Smooth muscle cell (in vitro differentiated cells): ENCODE data around the gene RNPEP. TPM values are rescaled to one million over a fixed set of nuclear protein-coding genes. Genes with fewer than 3 reads are reported as not detected.

Experiments
- DNase-seq: peaks from one replicate; lab custom pipeline; 2025; ENCODE audit not compliant: unreplicated experiment; lab: John Stamatoyannopoulos, UW
- H2AFZ ChIP-seq: fragments of 200-600 bp; sonication (generic); 2 replicates; pipeline ENCODE4 v1.6.0; 2016; ENCODE audit warnings: antibody characterized with exemption, low read depth, mild to moderate bottlenecking
- H3F3A ChIP-seq: fragments of 200-600 bp; sonication (generic); 2 replicates; pipeline ENCODE4 v1.6.0; 2017; ENCODE audit warnings: antibody characterized with exemption, low read depth
- H3K27ac ChIP-seq: fragments of 200-600 bp; sonication (generic); 2 replicates; pipeline ENCODE4 v1.5.1; 2016; ENCODE audit warnings: low read depth, mild to moderate bottlenecking
- H3K27me3 ChIP-seq: fragments of 200-600 bp; sonication (generic); 2 replicates; pipeline ENCODE4 v1.6.1; 2016; ENCODE audit warnings: low read depth, mild to moderate bottlenecking
- H3K36me3 ChIP-seq: fragments of 200-600 bp; sonication (generic); 2 replicates; pipeline ENCODE4 v1.5.1; 2016; ENCODE audit warnings: low read depth
- H3K4me1 ChIP-seq: fragments of 200-600 bp; sonication (generic); 2 replicates; pipeline ENCODE4 v1.5.1; 2016; ENCODE audit warnings: low read depth
- H3K4me2 ChIP-seq: fragments of 200-600 bp; sonication (generic); 2 replicates; pipeline ENCODE4 v1.6.0; 2016; ENCODE audit warnings: mild to moderate bottlenecking
- H3K4me3 ChIP-seq: fragments of 200-600 bp; sonication (generic); 2 replicates; pipeline ENCODE4 v1.5.1; 2016; ENCODE audit warnings: mild to moderate bottlenecking
- H3K79me2 ChIP-seq: fragments of 200-600 bp; sonication (generic); 2 replicates; pipeline ENCODE4 v1.6.0; 2016; ENCODE audit warnings: low read depth, mild to moderate bottlenecking
- H3K9ac ChIP-seq: fragments of 200-600 bp; sonication (generic); 2 replicates; pipeline ENCODE4 v1.6.0; 2016; ENCODE audit warnings: low read depth
- H3K9me3 ChIP-seq: fragments of 200-600 bp; sonication (generic); replicated peaks from 2 replicates; pipeline ENCODE4 v1.5.1; 2016; ENCODE audit warnings: low read depth
- H4K20me1 ChIP-seq: fragments of 200-600 bp; sonication (generic); 2 replicates; pipeline ENCODE4 v1.6.0; 2016; ENCODE audit warnings: low read depth
- CTCF ChIP-seq: fragments of 200-600 bp; sonication (generic); IDR thresholded peaks from 2 replicates; pipeline ENCODE4 v1.5.1; 2017; ENCODE audit warnings: borderline replicate concordance, mild to moderate bottlenecking, antibody characterized with exemption; ENCODE audit not compliant: insufficient read depth, poor library complexity, severe bottlenecking
- WGBS: methylation state at CpG from one replicate; pipeline ENCODE4 v1.1.7; 2016; ENCODE audit warnings: low lambda C conversion rate; 5-methylcytosine and 5-hydroxymethylcytosine counted together
- polyA plus RNA-seq: library from polyadenylated mRNA; unstranded; fragments of >200 nt; fragmentation: Nextera tagmentation; extraction: Ambion mirVana; gene quantifications from 2 replicates; pipeline ENCODE4 v1.2.1, GENCODE V29; 2016
- total RNA-seq: library from RNA; depleted of rRNA; stranded (reverse); fragments of >200 nt; gene quantifications from 2 replicates; pipeline ENCODE4 v1.2.3, GENCODE V29; 2014

RNPEP gene
- total and polyA plus RNA-seq, 2 experiments from 2014 or later = 53.4 to 59.0 TPM

- no peaks in the 10 kb centered on the region for H3K79me2 ChIP-seq
- no peaks in the 10 kb centered on the region for H4K20me1 ChIP-seq
- H3K4me1 ChIP-seq = no peaks in the 10 kb centered on the region
- no peak overlapping the region for H3K9ac ChIP-seq
- no peak for TF ChIP-seq CTCF
- H3K4me2 ChIP-seq = peak overlapping the region; percentile 74
- H2AFZ ChIP-seq = no peak overlapping the region
- 83% methylated on average over 6 of the region's 7 CpGs for WGBS
- no peaks in the 10 kb centered on the region for H3K9me3 ChIP-seq
- H3K36me3 ChIP-seq = no peaks in the 10 kb centered on the region
- DNase-seq = no peak
- H3K27ac ChIP-seq = peak overlapping the region; percentile 76
- H3K27me3 ChIP-seq = no peaks in the 10 kb centered on the region
- H3K4me3 ChIP-seq = no peak overlapping the region
- no peaks in the 10 kb centered on the region for H3F3A ChIP-seq
Measured at GRCh38 chr1:202034149-202034682, 51.8 kb downstream of the RNPEP start.

GRCh38 chr1:202034683-202035462 is 52.4 kb downstream of the RNPEP start:
- H3K36me3 ChIP-seq = no peaks in the 10 kb centered on the region
- no peak overlapping the region for H3K4me3 ChIP-seq
- no peaks in the 10 kb centered on the region for H3K9me3 ChIP-seq
- H3K9ac ChIP-seq = peak overlapping the region; percentile 38
- H3F3A ChIP-seq = no peaks in the 10 kb centered on the region
- peak overlapping the region; percentile 74 for H3K4me2 ChIP-seq
- WGBS = 33% methylated on average over 18 of the region's 20 CpGs
- peak; percentile 40 for DNase-seq
- H3K4me1 ChIP-seq = no peaks in the 10 kb centered on the region
- H3K27me3 ChIP-seq = no peaks in the 10 kb centered on the region
- H2AFZ ChIP-seq = no peak overlapping the region
- no peak for TF ChIP-seq CTCF
- H3K27ac ChIP-seq = peak overlapping the region; percentile 76
- H3K79me2 ChIP-seq = no peaks in the 10 kb centered on the region
- no peaks in the 10 kb centered on the region for H4K20me1 ChIP-seq

- no peaks in the 10 kb centered on the region for H3K79me2 ChIP-seq
- DNase-seq = no peak
- no peak overlapping the region for H3K4me2 ChIP-seq
- H3K36me3 ChIP-seq = no peaks in the 10 kb centered on the region
- no peaks in the 10 kb centered on the region for H3K9me3 ChIP-seq
- H3K9ac ChIP-seq = no peak overlapping the region
- no peak overlapping the region for H3K27ac ChIP-seq
- H3K27me3 ChIP-seq = no peaks in the 10 kb centered on the region
- no peak overlapping the region for H3K4me3 ChIP-seq
- H2AFZ ChIP-seq = no peak overlapping the region
- WGBS = 95% methylated on average over 9 of the region's 9 CpGs
- H4K20me1 ChIP-seq = no peaks in the 10 kb centered on the region
- H3F3A ChIP-seq = no peaks in the 10 kb centered on the region
- no peak for TF ChIP-seq CTCF
- no peaks in the 10 kb centered on the region for H3K4me1 ChIP-seq
Measured at GRCh38 chr1:202036595-202037387, 54.3 kb downstream of the RNPEP start.
